Transverse colon (tissue), 3 donors: ENCODE data around the gene PDIA5.

Experiments
- POLR2A ChIP-seq: fragments of 450-650 bp; IDR thresholded peaks from one replicate; pipeline ENCODE4 v1.6.1; 2016; ENCODE audit warnings: antibody characterized with exemption, mild to moderate bottlenecking, moderate library complexity
- TF ChIP-seq, protein P1 (sequence below), 5 experiments: fragments of 200-600 bp in 3 of 5; fragments of 450-650 bp in 2 of 5; sonication (generic) in 3 of 5; IDR thresholded peaks; 1 replicate in 2 of 5; 2 replicates in 3 of 5; pipeline ENCODE4 v1.5.1; 2016 to 2017; ENCODE audit warnings: antibody characterized with exemption in 5 of 5, inconsistent platforms in 3 of 5, mild to moderate bottlenecking in 2 of 5, moderate library complexity in 1 of 5

DNA sequence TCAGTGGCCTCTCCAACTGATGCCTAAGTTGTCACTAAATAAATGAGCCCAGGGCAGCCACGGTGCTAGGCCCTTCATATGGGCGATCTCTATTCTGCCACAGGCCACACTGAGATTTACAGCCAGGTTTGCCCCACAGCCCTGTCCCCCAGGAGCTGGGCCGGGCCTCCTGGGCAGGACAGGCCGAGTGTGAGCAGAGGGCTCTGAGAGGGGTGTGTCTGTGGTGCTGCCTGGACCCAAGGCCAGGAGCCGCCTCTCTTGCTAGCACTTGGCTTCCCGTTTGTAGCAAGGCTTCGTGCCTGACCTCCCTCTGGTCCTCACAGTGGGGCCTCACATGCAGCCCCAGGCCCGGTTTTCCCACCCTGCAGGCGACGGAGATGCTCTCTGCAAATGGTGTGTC lies 67.8 kb downstream of the PDIA5 start:
- TF ChIP-seq, protein P1, sequence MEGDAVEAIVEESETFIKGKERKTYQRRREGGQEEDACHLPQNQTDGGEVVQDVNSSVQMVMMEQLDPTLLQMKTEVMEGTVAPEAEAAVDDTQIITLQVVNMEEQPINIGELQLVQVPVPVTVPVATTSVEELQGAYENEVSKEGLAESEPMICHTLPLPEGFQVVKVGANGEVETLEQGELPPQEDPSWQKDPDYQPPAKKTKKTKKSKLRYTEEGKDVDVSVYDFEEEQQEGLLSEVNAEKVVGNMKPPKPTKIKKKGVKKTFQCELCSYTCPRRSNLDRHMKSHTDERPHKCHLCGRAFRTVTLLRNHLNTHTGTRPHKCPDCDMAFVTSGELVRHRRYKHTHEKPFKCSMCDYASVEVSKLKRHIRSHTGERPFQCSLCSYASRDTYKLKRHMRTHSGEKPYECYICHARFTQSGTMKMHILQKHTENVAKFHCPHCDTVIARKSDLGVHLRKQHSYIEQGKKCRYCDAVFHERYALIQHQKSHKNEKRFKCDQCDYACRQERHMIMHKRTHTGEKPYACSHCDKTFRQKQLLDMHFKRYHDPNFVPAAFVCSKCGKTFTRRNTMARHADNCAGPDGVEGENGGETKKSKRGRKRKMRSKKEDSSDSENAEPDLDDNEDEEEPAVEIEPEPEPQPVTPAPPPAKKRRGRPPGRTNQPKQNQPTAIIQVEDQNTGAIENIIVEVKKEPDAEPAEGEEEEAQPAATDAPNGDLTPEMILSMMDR (IDR thresholded peaks at IDR 0.05) = no peak
- no peak for TF ChIP-seq POLR2A
